ENCODE data around the gene CSTB. TPM values are rescaled to one million over a fixed set of nuclear protein-coding genes. Genes with fewer than 3 reads are reported as not detected.
A peak's percentile ranks its signal among the peaks of the same experiment; 100 is the strongest.

The CSTB gene
- total RNA-seq, 4 donors from 2014 or later: 375 to 700 (median 481) TPM

DNA sequence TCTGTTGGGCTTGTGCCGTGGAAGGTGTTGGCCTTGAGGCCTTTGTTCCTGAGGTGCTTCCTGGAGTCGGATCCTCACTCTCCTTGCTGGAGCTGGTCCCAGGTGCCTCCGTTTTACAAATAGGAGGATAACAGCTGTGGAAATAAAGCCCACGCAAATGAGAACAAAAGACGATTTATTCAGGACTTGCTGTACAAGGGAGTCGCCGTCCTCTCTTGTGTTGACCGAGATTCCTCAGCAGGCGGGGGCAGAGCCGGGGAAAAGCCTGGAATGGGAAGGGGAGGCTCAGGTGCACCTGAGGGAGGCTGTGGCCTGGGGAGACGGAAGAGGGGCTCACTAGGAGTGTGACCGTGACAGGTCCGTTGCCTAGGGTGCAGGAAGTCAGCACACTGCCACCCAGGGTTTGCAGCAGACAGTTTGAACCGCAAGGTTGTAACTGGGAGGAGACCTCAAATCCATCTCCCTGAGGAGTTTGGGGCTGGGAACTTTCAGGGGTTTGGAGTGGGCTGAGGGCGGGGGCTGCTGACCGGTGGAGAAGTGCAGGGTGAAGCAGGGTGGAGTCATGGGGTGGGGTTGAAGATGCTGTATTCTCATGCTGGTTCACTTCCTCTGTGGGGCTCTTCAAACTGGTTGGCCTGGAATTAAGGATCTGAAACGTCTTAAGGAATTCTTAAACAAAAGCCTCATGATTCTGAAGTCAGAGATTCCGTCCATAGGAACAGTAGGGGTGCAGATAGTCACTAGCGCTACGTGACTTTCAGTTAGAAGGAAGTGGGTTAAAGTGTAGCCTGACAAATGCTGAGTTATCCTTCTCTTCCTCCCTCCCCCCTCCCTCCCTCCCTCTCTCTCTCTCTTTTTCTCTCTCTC, 2.6 kb upstream of the CSTB start:
- H3K27me3 ChIP-seq: no peaks in the 10 kb centered on the region
- H3K36me3 ChIP-seq: peaks cover 0 to 16% (median 0%) of the 10 kb centered on the region in 3 donors
- intact Hi-C loops (cut with DNase I): no loop called here
- H3K27ac ChIP-seq: peak overlapping the region; percentile 77 to 99 (median 90)
- DNase-seq: no peak
- H3K4me1 ChIP-seq: peaks cover 19 to 88% (median 45%) of the 10 kb centered on the region in 3 donors
- H3K9me3 ChIP-seq: no peaks in the 10 kb centered on the region
- TF ChIP-seq, protein P1, sequence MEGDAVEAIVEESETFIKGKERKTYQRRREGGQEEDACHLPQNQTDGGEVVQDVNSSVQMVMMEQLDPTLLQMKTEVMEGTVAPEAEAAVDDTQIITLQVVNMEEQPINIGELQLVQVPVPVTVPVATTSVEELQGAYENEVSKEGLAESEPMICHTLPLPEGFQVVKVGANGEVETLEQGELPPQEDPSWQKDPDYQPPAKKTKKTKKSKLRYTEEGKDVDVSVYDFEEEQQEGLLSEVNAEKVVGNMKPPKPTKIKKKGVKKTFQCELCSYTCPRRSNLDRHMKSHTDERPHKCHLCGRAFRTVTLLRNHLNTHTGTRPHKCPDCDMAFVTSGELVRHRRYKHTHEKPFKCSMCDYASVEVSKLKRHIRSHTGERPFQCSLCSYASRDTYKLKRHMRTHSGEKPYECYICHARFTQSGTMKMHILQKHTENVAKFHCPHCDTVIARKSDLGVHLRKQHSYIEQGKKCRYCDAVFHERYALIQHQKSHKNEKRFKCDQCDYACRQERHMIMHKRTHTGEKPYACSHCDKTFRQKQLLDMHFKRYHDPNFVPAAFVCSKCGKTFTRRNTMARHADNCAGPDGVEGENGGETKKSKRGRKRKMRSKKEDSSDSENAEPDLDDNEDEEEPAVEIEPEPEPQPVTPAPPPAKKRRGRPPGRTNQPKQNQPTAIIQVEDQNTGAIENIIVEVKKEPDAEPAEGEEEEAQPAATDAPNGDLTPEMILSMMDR (IDR thresholded peaks at IDR 0.05): no peak
- TF ChIP-seq POLR2A (IDR thresholded peaks at IDR 0.05): no peak
- no peak overlapping the region for H3K4me3 ChIP-seq
- 32 to 50% methylated on average over 10 to 19 of the region's 20 CpGs for WGBS, 2 donors

DNA sequence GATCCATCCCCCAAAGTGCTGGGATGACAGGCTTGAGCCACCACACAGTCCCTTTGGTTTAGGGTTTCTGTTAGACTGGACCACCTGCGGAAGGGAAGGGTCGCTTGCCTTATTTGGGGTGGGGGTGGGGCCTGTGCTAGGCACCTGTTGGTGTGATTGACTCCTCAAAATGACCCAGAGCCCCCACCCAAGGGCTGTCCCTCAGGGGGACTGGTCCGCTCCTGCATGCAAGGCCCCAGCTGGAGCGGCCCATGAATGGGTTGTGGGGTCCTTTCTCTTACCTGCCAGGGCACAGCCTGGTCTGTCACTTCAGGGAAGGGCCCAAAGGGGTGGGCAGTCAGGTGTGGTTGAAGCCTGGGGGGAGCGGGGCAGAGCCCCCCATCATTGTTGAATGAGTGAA, 1.8 kb upstream of the CSTB start:
- Histone ChIP-seq H3K4me3 (no peak overlapping the region), H3K9me3 (no peaks in the 10 kb centered on the region), H3K27me3 (no peaks in the 10 kb centered on the region), H3K4me1 (peaks cover 11 to 88% (median 38%) of the 10 kb centered on the region in 3 donors), H3K27ac (peak overlapping the region; percentile 77 to 99 (median 90)), H3K36me3 (peaks cover 0 to 24% (median 6%) of the 10 kb centered on the region in 3 donors)
- no peak for DNase-seq
- TF ChIP-seq, protein P1 (IDR thresholded peaks at IDR 0.05): no peak
- TF ChIP-seq POLR2A (IDR thresholded peaks at IDR 0.05): no peak
- 88% methylated on average over 1 of the region's 5 CpGs; no CpG with 5 or more reads in 1 of the 2 donors for WGBS, 2 donors
- intact Hi-C loops (cut with DNase I): no loop called here

DNA sequence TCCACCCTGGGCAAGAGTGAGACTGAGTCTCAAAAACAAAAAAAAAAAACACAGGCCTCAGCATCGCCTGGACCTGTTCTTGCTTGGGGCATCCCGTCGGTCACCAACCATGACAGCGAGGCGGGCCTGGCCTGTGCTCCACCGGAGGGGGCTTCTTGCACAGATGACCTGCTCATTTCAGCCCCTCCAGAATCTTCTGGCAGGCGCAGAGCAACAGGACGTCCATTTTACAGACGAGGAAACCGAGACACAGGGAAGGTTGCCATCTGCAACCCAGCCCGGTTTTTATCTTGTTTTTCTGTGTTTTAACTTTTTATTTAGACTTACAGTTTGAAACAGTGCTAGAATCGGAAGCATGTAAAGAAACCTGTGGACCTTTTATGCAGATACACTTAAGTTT, 918 bp downstream of the CSTB start:
- TF ChIP-seq, protein P1 (IDR thresholded peaks at IDR 0.05): no peak
- TF ChIP-seq POLR2A (IDR thresholded peaks at IDR 0.05): no peak
- no peak for DNase-seq
- intact Hi-C loops (cut with DNase I): no loop called here
- peaks cover 11 to 84% (median 24%) of the 10 kb centered on the region in 3 donors for H3K4me1 ChIP-seq
- H3K36me3 ChIP-seq: peaks cover 0 to 32% (median 6%) of the 10 kb centered on the region in 3 donors
- no peaks in the 10 kb centered on the region for H3K9me3 ChIP-seq
- 41 to 58% methylated on average over 9 to 12 of the region's 12 CpGs for WGBS, 2 donors
- peak overlapping the region; percentile 84 to 99 (median 93) for H3K27ac ChIP-seq
- no peaks in the 10 kb centered on the region for H3K27me3 ChIP-seq
- peak overlapping the region; percentile 67 to 98 (median 86) for H3K4me3 ChIP-seq

DNA sequence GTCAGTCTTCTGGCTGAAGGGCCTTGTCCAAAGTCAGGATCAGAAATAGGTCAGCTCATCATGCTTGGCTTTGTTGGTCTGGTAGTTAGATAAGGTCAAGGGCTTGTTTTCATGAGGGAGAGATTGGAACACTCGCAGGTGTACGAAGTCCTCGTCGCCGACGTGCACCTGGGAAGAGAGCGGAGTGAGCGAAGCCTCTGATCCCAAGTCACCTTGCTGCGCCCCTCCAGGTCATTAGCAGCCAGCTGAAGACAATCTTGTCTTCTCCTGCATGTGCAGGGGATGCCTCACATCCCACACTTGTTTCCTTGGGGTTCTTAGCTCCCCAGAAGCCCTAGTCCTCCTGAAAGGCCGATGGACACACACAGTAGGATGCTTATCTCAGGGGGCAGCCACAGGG, 1.9 kb downstream of the CSTB start:
- no peak for DNase-seq
- peaks cover 0 to 32% (median 6%) of the 10 kb centered on the region in 3 donors for H3K36me3 ChIP-seq
- H3K4me1 ChIP-seq: peaks cover 11 to 81% (median 22%) of the 10 kb centered on the region in 3 donors
- H3K4me3 ChIP-seq: peak overlapping the region; percentile 67 to 98 (median 86)
- H3K9me3 ChIP-seq: no peaks in the 10 kb centered on the region
- H3K27ac ChIP-seq: peak overlapping the region; percentile 84 to 99 (median 93)
- intact Hi-C loops (cut with DNase I): no loop called here
- WGBS, 2 donors: 95 to 97% methylated on average over 10 of the region's 10 CpGs
- H3K27me3 ChIP-seq: no peaks in the 10 kb centered on the region
- TF ChIP-seq POLR2A (IDR thresholded peaks at IDR 0.05): no peak

DNA sequence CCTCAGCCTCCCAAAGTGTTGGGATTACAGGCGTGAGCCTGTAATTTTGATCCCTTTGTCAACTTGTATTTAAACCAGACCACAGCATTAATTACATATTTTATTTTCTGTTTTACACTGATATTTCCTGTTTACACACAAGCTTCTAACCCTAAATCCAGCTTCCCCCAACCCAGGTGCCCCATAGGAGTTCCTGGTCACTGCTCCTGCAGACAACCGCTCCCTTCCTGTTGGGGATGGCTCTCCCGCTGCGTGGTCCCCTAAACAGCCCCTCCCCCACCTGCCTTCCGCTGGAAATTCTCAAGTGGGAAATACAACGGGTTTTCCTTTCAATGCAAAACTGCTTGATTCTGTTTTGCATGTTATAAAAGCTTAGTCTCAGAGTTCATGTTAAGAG, 3.7 kb downstream of the CSTB start:
- intact Hi-C loops (cut with DNase I): no loop called here
- no peak for TF ChIP-seq POLR2A (IDR thresholded peaks at IDR 0.05)
- TF ChIP-seq, protein P1 (IDR thresholded peaks at IDR 0.05): no peak
- WGBS, 2 donors: 62 to 65% methylated on average over 6 of the region's 6 CpGs

More for the DNA sequence above, 3.7 kb downstream of the CSTB start:
- H3K4me1 ChIP-seq: peaks cover 25 to 81% (median 33%) of the 10 kb centered on the region in 3 donors
- H3K27ac ChIP-seq: peak overlapping the region in 3 of 4 donors; percentile 84 to 99 (median 97)
- no peak overlapping the region for H3K4me3 ChIP-seq
- no peaks in the 10 kb centered on the region for H3K27me3 ChIP-seq
- no peaks in the 10 kb centered on the region for H3K9me3 ChIP-seq
- peaks cover 0 to 32% (median 6%) of the 10 kb centered on the region in 3 donors for H3K36me3 ChIP-seq
- DNase-seq: no peak

Measured in esophagus squamous epithelium (tissue), 5 donors.